Mucosa of stomach (tissue), 1 donor: ENCODE data around the gene CCR6.

ENCODE experiments used
- H3K27me3 ChIP-seq: one replicate; pipeline ENCODE4 v1.7.0; 2013; ENCODE audit warnings: mild to moderate bottlenecking, low read length; ENCODE audit not compliant: control insufficient read depth, insufficient read depth
- H3K36me3 ChIP-seq: one replicate; pipeline ENCODE4 v1.7.0; 2013; ENCODE audit warnings: low read length; ENCODE audit not compliant: control insufficient read depth, insufficient read depth
- H3K4me1 ChIP-seq: one replicate; pipeline ENCODE4 v1.7.0; 2013; ENCODE audit warnings: mild to moderate bottlenecking, low read length; ENCODE audit not compliant: control insufficient read depth, insufficient read depth
- H3K4me3 ChIP-seq: one replicate; pipeline ENCODE4 v1.7.0; 2013; ENCODE audit warnings: low read length
- H3K9ac ChIP-seq: one replicate; pipeline ENCODE4 v1.7.0; 2013; ENCODE audit warnings: mild to moderate bottlenecking, low read length, moderate library complexity
- H3K9me3 ChIP-seq: one replicate; pipeline ENCODE4 v1.7.0; 2013; ENCODE audit warnings: mild to moderate bottlenecking, low read length, moderate library complexity; ENCODE audit not compliant: control insufficient read depth
- donor health status: Pancreatic carcinoma.

Gene CCR6

DNA sequence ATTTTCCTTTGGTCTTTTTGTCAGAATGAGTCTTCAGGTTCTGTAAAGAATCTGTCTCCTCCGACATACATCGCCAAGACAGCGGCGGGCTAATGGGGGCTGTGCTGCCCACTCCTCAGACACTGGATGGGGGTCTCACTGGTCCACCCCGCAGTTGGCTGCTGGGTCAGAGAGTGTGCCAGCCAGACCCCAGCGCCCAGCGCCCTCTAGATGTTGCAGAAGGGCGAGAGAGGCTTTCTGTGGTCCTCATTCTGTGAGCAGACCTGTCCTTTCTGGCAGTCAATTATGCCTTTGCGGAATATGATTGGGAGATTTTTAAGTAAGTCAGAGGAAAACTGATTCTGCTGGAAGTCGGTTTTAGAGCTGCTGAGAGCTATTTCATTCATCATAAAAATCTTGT lies 7.8 kb upstream of the CCR6 start:
- Histone ChIP-seq H3K9ac (no peak overlapping the region), H3K36me3 (no peaks in the 10 kb centered on the region)

DNA sequence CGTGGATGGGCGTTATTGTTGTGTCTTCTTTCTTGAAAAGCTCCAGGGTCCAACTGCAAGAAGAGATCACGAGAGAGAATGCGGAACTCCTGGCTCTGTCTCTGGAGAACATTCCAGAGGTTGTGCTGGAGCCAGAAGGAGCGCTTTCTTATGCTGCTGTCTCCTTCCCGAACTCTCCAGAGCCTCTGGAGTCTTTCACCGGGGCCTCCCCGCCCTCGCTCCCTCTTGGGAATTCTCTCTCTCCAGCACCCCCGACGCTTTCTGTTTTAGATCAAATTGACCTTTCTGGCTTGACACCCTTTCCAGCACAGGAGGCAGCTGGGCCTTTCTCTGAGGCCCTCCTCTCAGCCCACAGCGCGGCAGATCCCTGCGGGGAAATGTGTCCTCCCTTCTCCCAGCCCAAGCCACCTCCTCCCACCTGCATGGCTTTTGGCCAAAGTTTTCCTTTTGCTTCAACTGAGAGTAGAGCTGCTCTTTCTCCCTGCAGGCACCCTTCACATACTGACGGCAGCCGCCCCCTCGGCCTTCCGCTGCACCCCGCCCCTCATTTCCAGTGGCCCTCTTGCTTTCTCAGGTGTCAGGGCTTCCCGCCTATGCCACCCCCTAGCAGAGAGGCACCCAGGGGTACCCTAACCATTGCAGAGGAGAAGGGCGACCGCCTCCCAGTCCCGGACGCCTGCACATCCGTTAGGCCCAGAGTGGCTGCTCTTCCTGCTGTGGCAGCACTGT lies 6.6 kb upstream of the CCR6 start:
- no peaks in the 10 kb centered on the region for H3K36me3 ChIP-seq
- no peak overlapping the region for H3K4me3 ChIP-seq
- no peaks in the 10 kb centered on the region for H3K4me1 ChIP-seq
- no peak overlapping the region for H3K9ac ChIP-seq
- H3K9me3 ChIP-seq: no peaks in the 10 kb centered on the region
- no peaks in the 10 kb centered on the region for H3K27me3 ChIP-seq

More for the DNA sequence above, 7.8 kb upstream of the CCR6 start:
- H3K4me1 ChIP-seq: no peaks in the 10 kb centered on the region
- H3K9me3 ChIP-seq: no peaks in the 10 kb centered on the region
- H3K27me3 ChIP-seq: no peaks in the 10 kb centered on the region
- H3K4me3 ChIP-seq: no peak overlapping the region

DNA sequence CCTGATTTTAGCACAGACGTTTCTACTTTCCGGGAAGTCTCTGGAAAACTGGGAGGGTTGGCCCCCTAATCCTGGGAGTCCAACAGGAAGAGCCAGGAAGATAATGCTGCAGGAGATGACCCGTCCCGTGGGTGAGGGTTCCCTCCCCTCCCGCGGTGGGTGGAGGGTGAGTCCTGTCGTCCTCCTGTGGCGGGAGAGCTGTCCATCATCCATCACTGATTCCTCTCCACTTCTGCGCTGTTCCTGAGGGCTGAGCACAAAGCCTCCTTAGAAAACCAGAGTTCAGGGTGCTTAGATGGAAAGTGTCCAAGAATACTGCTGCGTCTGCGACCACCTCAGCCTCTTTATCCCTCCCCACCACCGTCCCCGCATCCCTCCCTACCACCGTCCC lies 6.1 kb upstream of the CCR6 start:
- no peaks in the 10 kb centered on the region for H3K36me3 ChIP-seq
- H3K9ac ChIP-seq: no peak overlapping the region
- peaks cover under 1% of the 10 kb centered on the region for H3K4me1 ChIP-seq
- no peak overlapping the region for H3K4me3 ChIP-seq
- no peaks in the 10 kb centered on the region for H3K27me3 ChIP-seq
- no peaks in the 10 kb centered on the region for H3K9me3 ChIP-seq

DNA sequence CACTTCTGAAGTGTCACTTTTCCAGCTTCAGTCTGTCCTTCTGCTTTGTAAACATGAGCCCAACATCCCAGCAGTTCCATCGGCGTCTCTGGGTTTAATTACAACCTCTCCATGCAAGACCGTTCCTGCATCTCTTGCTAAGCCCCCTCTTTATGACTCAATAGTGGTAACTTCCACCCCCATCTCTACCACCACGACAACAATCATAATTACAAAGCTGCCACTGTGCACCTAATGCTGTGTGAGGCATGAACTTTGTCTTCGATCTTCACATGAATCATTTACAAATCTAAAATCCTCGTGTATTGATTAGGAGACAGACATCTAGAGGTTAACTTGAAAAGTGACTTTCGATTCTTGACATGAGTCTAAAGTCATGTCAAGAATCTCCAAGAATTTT lies 4.9 kb upstream of the CCR6 start:
- Histone ChIP-seq H3K4me1 (peaks cover 12% of the 10 kb centered on the region), H3K36me3 (no peaks in the 10 kb centered on the region), H3K27me3 (no peaks in the 10 kb centered on the region), H3K9me3 (no peaks in the 10 kb centered on the region), H3K4me3 (no peak overlapping the region), H3K9ac (no peak overlapping the region)

DNA sequence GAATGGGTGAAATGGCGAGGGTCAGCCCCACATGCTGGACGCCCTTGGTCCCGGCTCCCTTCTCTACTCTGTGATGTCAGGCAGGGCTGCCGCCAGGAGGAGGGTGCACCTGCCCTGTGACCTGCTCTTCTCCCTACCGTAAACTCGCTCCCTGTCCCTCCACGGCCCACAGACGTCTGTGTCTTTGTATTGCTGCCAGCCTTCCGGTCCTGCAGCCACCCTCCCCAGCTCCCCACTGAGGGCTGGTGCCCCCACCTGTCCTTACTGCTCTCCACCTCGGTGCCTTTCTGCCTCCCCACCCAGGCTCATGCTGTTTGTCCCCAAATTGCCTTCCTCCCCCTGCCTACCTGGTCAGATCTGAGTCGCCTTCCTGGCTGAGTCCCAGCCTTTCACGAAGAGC lies 4.1 kb upstream of the CCR6 start:
- no peaks in the 10 kb centered on the region for H3K9me3 ChIP-seq
- no peak overlapping the region for H3K4me3 ChIP-seq
- no peaks in the 10 kb centered on the region for H3K27me3 ChIP-seq
- H3K36me3 ChIP-seq: no peaks in the 10 kb centered on the region
- peaks cover 17% of the 10 kb centered on the region for H3K4me1 ChIP-seq
- no peak overlapping the region for H3K9ac ChIP-seq

DNA sequence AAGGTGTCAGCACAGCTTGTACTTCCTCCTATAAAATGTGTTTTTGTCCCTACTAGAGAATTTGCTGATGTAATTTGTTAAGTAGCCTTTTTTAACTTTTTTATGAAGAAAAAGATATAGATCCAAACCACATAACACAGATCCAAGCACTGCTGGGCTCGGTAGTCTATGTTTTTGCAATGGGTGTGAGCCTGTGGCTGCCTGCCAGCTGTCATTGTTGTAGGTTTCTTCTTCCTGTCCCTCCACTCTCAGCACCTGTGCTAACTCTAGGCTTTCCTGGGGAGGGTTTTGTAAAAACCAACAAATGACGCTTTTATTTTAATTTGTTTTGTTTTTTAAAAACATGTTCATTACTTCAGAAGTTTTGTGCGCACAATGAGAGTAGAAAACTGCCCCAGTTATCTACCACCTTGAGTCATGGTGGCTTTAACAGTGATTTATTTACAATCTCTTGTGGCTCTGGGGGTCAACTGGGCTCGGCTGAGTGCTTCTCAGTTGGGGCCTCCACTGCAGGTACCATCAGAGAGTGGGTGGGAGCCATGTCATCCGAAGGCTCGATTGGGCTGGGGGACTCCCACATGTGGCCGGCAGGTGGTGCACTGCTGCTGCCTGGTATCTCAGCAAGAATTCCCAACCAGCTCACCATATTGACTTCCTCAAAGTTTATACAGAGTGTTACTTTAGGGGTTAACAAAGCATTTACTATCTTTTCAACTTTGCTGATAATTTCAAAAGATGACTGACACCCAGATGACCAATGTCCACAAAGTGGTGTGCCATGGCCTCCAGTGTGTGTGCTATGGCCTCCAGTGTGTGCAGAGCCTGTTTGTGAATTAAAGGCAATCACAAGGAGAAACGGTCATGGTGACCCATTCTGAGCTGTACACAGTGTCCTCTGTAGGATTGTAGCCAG lies 3.0 kb upstream of the CCR6 start:
- Histone ChIP-seq H3K27me3 (no peaks in the 10 kb centered on the region), H3K36me3 (no peaks in the 10 kb centered on the region)

DNA sequence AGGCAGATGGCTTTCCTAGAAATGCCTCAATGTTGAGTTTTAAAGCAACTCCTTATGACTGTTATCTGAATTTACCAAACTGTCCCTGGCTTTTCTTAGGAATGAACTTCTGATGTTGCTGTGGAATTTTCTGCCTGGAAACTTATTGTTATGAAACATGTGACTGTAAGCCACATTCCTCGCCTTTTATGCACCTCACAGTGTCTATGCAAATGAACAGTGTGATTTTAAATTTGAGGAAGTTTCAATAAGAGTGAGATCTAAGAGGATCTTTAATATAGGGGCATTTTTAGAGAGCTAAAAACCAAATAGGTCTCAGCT lies 2.4 kb upstream of the CCR6 start:
- Histone ChIP-seq H3K9ac (no peak overlapping the region), H3K36me3 (no peaks in the 10 kb centered on the region), H3K9me3 (no peaks in the 10 kb centered on the region), H3K27me3 (no peaks in the 10 kb centered on the region), H3K4me1 (peaks cover 17% of the 10 kb centered on the region), H3K4me3 (no peak overlapping the region)

More for the DNA sequence above, 3.0 kb upstream of the CCR6 start:
- Histone ChIP-seq H3K4me3 (no peak overlapping the region), H3K4me1 (peaks cover 17% of the 10 kb centered on the region), H3K9ac (no peak overlapping the region), H3K9me3 (no peaks in the 10 kb centered on the region)

DNA sequence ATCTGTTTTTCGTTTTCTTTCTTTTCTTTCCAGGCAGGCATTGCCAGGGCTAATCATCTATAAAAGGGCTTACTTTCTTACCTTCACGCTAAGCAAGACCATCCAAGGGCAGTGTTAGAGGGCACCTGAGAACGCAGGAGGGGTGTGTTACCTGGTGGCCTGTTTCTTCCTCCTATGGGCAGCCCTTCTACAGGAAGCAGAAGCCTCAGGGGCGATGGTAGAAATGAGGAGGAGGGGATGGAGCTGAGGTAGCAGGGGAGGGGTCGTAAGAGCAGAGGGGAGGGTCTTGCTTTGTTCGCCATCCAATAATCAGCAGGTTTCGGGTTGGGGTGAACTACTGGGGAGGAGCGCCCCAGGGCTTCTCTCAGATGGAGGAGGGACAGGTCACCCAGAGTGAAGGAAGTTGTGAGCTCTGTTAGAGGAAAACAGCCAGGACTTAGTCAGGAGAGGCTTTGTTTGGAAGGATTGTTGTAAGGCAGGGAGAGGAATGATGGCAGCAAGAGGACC lies 1.5 kb upstream of the CCR6 start:
- H3K9me3 ChIP-seq: no peaks in the 10 kb centered on the region
- no peaks in the 10 kb centered on the region for H3K27me3 ChIP-seq
- H3K9ac ChIP-seq: no peak overlapping the region
- no peaks in the 10 kb centered on the region for H3K36me3 ChIP-seq
- H3K4me1 ChIP-seq: peaks cover 17% of the 10 kb centered on the region
- H3K4me3 ChIP-seq: no peak overlapping the region

DNA sequence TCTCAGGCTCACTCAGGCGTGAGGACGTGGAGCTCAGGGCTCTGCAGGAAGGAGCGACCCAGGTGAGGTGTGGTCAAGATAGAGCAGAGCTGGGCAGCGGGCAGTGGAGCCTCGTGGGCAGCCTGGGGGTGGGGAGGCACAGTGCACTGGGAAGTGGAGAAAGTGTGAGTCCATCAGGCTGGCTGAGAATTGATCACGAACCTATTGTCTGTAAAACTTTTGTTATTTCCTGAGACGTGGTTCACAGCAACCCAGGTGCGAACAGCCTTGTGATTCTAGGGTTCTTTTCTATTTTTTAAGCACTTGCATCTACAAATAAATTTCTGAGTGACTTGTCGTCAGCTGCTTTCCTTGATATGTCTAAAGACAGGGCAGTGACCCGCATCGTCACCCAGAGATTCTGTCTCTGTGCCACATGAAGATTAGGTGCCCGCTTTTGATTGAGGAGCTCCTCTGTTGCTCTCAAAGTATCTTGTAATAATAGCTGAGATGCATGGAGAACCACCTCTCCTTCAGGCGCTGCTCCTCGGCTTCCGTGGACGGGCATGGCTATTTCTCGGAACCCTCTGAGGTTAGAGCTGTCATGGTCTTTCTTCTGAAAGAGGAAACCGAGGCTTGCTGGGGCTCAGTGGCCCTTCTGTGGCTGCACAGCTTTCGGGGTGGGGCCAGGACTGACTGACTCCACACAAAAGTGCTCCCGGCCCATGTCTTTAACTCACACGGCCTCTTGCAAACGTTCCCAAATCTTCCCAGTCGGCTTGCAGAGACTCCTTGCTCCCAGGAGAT lies 662 bp upstream of the CCR6 start:
- H3K9ac ChIP-seq: no peak overlapping the region
- H3K27me3 ChIP-seq: no peaks in the 10 kb centered on the region
- H3K36me3 ChIP-seq: no peaks in the 10 kb centered on the region
- H3K4me1 ChIP-seq: peaks cover 17% of the 10 kb centered on the region
- no peak overlapping the region for H3K4me3 ChIP-seq
- no peaks in the 10 kb centered on the region for H3K9me3 ChIP-seq

DNA sequence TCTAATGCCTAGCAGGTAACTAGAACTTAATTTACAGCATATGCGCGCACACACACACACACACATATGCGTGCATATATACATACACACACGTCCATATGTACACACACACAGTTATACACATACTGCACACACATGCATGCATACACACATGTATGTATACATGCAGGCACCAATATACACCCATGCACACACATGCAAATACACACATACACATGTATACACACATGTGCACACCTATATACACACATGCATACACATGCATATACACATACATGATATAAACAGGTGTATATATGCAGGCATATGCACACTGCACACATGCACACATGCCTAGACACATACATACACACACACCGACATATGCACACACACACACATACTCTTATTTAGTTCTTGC lies 1.9 kb downstream of the CCR6 start:
- Histone ChIP-seq H3K4me1 (peaks cover 17% of the 10 kb centered on the region), H3K9ac (no peak overlapping the region), H3K4me3 (no peak overlapping the region), H3K9me3 (no peaks in the 10 kb centered on the region), H3K36me3 (no peaks in the 10 kb centered on the region), H3K27me3 (no peaks in the 10 kb centered on the region)

DNA sequence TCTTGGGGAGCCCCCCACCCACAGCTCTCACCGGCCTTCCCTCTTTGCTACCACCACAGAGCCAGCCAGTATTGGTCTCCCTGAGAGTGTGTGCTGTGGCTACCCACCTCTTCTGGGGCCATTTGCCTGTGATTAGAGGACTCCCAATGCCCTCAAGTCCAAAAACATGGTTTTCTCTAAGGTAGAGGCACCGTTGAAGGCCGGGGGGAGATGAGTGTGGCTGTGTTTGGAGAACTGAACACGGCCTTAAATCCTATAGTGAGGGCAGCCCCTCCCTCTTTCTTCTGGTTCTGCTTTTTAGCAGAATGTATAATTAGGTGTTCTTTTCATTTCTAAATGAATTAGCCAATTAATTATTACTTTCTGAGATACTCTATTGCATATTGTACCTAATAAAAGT lies 2.5 kb downstream of the CCR6 start:
- Histone ChIP-seq H3K9ac (no peak overlapping the region), H3K27me3 (no peaks in the 10 kb centered on the region), H3K36me3 (no peaks in the 10 kb centered on the region), H3K4me1 (peaks cover 17% of the 10 kb centered on the region), H3K4me3 (no peak overlapping the region), H3K9me3 (no peaks in the 10 kb centered on the region)
